GM12873 (cell line): ENCODE measurements around the gene FDX1.

Source experiments
- TF ChIP-seq, protein P1 (sequence below): IDR thresholded peaks from 2 replicates; pipeline ENCODE4 v1.5.1; 2012; ENCODE audit warnings: low read depth, mild to moderate bottlenecking, moderate library complexity, low read length, control low read depth; ENCODE audit not compliant: insufficient read depth; ENCODE audit errors: missing control alignments

Gene FDX1

DNA sequence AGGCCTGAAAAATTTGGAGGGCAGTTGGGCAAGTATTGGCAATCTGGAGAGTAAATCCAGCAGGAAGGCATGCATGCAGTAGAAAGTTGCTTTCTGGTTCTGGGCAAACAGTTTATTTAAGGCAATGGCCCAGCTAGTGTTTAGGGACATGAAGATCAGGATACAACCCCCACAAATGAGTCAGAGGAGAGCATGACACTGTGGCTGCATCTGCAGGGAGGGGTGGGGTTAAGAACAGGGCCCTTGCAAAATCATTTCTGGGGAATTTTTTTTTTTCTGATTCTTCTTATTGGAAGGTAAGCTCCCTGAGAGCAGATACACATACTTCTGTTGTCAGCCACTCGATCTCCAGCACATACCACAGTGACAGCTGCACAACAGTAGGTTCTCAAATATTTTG, 61.1 kb downstream of the FDX1 start:
- TF ChIP-seq, protein P1, sequence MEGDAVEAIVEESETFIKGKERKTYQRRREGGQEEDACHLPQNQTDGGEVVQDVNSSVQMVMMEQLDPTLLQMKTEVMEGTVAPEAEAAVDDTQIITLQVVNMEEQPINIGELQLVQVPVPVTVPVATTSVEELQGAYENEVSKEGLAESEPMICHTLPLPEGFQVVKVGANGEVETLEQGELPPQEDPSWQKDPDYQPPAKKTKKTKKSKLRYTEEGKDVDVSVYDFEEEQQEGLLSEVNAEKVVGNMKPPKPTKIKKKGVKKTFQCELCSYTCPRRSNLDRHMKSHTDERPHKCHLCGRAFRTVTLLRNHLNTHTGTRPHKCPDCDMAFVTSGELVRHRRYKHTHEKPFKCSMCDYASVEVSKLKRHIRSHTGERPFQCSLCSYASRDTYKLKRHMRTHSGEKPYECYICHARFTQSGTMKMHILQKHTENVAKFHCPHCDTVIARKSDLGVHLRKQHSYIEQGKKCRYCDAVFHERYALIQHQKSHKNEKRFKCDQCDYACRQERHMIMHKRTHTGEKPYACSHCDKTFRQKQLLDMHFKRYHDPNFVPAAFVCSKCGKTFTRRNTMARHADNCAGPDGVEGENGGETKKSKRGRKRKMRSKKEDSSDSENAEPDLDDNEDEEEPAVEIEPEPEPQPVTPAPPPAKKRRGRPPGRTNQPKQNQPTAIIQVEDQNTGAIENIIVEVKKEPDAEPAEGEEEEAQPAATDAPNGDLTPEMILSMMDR: no peak

DNA sequence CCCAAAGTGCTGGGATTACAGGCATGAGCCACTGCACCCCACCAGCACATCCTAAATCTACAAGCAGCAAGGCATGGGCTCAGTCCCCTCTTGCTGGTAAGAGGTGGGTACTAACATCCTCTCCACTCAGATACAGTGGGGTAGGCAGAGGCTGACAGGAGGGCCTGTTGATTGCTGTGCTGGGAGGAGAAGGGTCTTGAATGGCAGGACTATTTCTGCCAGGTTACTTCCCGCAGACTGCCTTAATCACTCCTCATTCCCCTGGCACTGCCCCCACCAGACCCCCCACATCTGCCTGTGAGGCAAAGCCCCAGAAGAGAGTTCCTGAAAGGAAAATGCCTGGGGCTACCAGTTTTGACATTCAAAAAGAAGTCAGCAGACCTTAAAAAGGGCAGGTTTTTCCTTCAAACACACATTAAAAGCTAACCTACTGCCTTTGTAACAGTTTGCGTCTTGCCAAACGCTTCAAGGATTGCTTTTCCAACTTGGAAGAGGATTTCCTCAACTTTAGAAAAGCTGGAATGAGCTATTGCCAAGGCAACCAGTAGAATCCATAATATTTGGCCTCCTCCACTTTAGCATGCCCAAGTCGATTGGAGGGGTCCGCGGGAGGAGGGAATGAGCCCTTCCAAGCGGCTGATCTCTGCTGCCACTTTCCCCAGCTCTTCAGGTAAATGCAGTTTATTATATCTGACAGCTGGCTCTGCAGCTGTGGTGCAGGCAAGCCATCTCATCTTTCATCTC, 62.0 kb downstream of the FDX1 start:
- TF ChIP-seq, protein P1: no peak

DNA sequence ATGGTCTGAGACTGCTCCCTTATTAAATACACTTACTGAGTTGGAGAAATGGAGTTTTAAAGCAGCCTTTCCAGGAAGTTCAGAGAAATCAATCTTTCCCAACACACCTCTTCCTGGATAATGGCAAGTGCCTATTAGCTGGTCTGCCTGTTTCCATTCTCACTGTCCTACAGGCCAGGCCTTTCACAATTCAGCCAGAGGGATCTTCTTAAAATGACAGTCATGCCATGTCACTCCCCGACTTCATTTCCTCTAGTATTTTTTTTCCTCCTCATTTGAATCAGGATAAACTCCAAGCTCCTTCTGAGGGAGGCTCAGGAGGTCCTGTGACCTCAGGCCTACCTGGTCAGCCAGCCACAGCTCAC, 62.6 kb downstream of the FDX1 start:
- TF ChIP-seq, protein P1: no peak

DNA sequence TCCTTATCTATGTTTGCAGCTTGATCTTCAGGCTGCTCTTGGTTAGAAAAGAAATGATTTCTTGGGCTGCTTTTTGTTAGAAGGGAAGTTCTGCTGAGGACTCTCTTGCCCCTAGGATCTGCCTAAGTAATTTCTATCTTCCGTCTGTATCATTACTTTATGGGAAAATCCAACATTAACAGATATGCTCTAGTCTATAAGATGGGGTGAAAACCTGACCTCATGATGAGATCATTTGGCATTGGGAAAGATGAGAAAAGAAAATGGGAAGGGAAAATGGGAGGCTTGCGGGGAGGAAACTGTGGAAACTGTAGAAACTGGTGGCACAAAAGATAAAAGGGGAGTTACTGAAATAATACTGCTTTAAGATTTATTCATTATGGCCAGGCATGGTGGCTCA, 63.6 kb downstream of the FDX1 start:
- TF ChIP-seq, protein P1: no peak

DNA sequence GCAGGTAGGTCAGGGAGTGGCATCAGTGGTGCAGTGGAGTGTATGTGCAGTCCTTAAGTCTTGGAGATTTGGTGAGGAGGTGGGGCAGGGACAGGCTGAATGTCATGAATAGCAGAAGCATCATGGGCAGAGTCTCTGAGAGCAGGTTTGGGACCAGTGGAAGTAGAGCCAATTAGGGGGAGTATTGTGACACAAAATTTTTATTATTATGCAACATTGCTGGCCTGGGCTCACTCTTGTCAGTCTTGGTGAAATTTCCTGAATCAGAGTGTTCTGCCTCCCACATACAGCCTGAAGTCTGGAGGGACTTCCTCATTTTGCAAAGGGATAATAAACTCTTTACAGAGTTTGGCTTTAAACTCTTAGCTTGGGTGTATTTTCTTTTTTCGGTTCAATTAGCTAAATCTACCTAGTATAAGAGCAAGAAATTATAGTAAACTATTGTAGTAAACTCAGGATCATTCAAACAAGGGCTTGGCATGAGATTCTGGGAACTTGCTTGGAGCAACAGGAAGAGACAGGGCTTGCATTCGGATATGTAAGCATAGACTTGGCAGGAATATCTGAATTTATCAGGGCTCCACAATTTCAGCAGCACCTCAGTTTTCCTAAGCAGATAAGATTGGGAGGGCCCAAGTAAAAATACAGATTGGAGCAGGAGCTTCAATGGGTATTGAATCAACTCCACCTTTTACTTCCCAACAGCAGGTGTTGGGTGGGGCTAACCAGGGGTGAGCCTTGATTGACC, 67.7 kb downstream of the FDX1 start:
- TF ChIP-seq, protein P1: no peak

DNA sequence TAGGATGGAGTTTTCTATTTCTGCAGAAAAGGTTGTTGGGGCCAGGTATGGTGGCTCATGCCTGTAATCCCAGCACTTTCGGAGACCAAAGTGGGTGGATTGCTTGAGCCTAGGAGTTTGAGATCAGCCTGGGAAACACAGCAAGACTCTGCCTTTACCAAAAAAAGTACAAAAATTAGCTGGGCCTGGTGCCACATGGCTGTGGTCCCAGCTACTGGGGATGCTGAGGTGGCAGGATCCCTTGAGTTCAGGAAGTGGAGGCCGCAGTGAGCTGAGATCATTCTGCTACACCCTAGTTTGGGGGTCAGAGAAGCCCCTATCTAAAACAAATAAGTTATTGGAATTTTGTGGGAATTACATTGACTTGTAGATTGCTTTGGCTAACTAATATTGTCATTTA, 71.7 kb downstream of the FDX1 start:
- TF ChIP-seq, protein P1: no peak

DNA sequence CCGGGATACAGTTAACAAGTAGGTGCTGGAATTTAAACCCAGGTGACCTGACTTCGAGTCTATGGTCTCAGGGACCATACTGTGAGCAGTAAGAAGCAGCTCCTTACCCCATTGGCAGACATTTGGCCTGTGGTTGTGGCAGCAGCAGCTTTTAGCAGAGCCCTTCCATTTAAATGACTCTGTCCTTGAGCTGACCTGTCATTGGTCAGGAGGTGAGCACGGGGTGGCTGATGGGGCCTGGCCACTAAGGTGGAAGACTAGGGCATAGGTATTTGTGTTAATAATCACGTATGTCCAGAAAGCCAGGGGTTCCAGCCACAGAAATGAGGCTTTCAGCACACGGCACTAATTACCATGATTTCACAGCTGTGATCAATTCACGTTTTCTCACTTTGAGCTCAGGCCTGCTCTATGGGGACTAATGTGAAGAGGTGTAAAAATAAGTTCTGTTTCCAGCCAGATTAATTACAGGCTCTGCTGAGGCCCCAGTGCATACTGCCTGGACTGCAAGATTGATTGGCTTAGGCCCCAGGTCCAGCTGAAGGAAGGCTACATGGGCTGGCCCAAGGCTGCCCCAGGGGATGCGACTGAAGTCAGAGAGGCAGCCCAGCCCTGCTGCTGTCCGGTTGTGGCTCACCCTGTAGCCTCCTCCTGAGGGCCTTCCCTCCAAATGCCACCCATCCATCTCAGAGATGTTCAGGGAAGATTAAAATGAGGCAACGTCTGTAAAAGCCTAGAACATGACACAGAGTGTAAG, 76.0 kb downstream of the FDX1 start:
- TF ChIP-seq, protein P1: no peak
